SK-N-SH treated with all-trans-retinoic acid at 6 μM for 48 hours (cell line): ENCODE data around the gene SMIM26.

Source experiments
- ATAC-seq: fragments of 200-7000 bp; cut with Tn5 transposase; 3 replicates; pipeline ENCODE4 v1.9.1; 2020; ENCODE audit warnings: mild to moderate bottlenecking, moderate library complexity
- ARNTL ChIP-seq: fragments of 450-650 bp; formaldehyde crosslinking; IDR thresholded peaks from 2 replicates; pipeline ENCODE4 v1.5.0; 2020; ENCODE audit warnings: low read depth, mild to moderate bottlenecking, moderate library complexity, borderline replicate concordance
- BACH2 ChIP-seq: fragments of 250-450 bp; sonication (Bioruptor Pico); IDR thresholded peaks from 2 replicates; pipeline ENCODE4 v1.9.0; 2021; ENCODE audit warnings: mild to moderate bottlenecking, borderline replicate concordance
- CSDC2 ChIP-seq: fragments of 250-450 bp; sonication (Bioruptor Pico); IDR thresholded peaks from 2 replicates; pipeline ENCODE4 v1.5.0; 2020; ENCODE audit warnings: mild to moderate bottlenecking, moderate library complexity
- ESRRG ChIP-seq: fragments of 250-450 bp; sonication (Bioruptor Pico); IDR thresholded peaks from 2 replicates; pipeline ENCODE4 v1.6.1; 2021; ENCODE audit warnings: mild to moderate bottlenecking
- GLIS3 ChIP-seq: fragments of 250-450 bp; sonication (Bioruptor Pico); IDR thresholded peaks from 2 replicates; pipeline ENCODE4 v1.5.0; 2020; ENCODE audit warnings: mild to moderate bottlenecking, moderate library complexity
- ISL1 ChIP-seq: fragments of 250-450 bp; sonication (Bioruptor Pico); IDR thresholded peaks from 2 replicates; pipeline ENCODE4 v2.1.2; 2022; ENCODE audit warnings: mild to moderate bottlenecking, moderate library complexity
- OSR1 ChIP-seq: fragments of 250-450 bp; sonication (Bioruptor Pico); IDR thresholded peaks from 2 replicates; pipeline ENCODE4 v1.8.0; 2022; ENCODE audit warnings: moderate library complexity, mild to moderate bottlenecking, inconsistent platforms
- PPARA ChIP-seq: fragments of 250-450 bp; sonication (Bioruptor Pico); IDR thresholded peaks from 2 replicates; pipeline ENCODE4 v1.5.0; 2020; ENCODE audit warnings: mild to moderate bottlenecking, borderline replicate concordance
- RARB ChIP-seq: fragments of 250-450 bp; sonication (Bioruptor Pico); IDR thresholded peaks from 2 replicates; pipeline ENCODE4 v1.8.0; 2021; ENCODE audit warnings: mild to moderate bottlenecking, moderate library complexity
- SNAI2 ChIP-seq: fragments of 250-450 bp; sonication (Bioruptor Pico); IDR thresholded peaks from 2 replicates; pipeline ENCODE4 v1.5.0; 2020; ENCODE audit warnings: mild to moderate bottlenecking, moderate library complexity
- TCF4 ChIP-seq: fragments of 250-450 bp; sonication (Bioruptor Pico); IDR thresholded peaks from 2 replicates; pipeline ENCODE4 v1.8.0; 2021; ENCODE audit warnings: mild to moderate bottlenecking, moderate library complexity, borderline replicate concordance
- TOX ChIP-seq: fragments of 250-450 bp; sonication (Bioruptor Pico); IDR thresholded peaks from 2 replicates; pipeline ENCODE4 v1.8.0; 2021; ENCODE audit warnings: mild to moderate bottlenecking, moderate library complexity, borderline replicate concordance
- ZC3H10 ChIP-seq: fragments of 250-450 bp; sonication (Bioruptor Pico); IDR thresholded peaks from 2 replicates; pipeline ENCODE4 v1.5.1; 2021; ENCODE audit warnings: mild to moderate bottlenecking, moderate library complexity
- ZFP3 ChIP-seq: fragments of 250-450 bp; sonication (Bioruptor Pico); IDR thresholded peaks from 2 replicates; pipeline ENCODE4 v1.5.0; 2020; ENCODE audit warnings: mild to moderate bottlenecking, moderate library complexity
- ZFP30 ChIP-seq: fragments of 450-650 bp; formaldehyde crosslinking; IDR thresholded peaks from 2 replicates; pipeline ENCODE4 v1.5.0; 2022; ENCODE audit warnings: mild to moderate bottlenecking, moderate library complexity
- ZNF565 ChIP-seq: fragments of 450-650 bp; formaldehyde crosslinking; conservative IDR thresholded peaks from 2 replicates; pipeline ENCODE4 v1.5.0; 2020; ENCODE audit warnings: low read depth, mild to moderate bottlenecking, moderate library complexity
- ZNF70 ChIP-seq: fragments of 450-650 bp; formaldehyde crosslinking; IDR thresholded peaks from 2 replicates; pipeline ENCODE4 v1.5.0; 2020; ENCODE audit warnings: mild to moderate bottlenecking, moderate library complexity
- ZNF8 ChIP-seq: fragments of 450-650 bp; formaldehyde crosslinking; IDR thresholded peaks from 2 replicates; pipeline ENCODE4 v1.5.0; 2020; ENCODE audit warnings: mild to moderate bottlenecking, moderate library complexity
- TF ChIP-seq, protein P1 (sequence below): fragments of 250-450 bp; sonication (Bioruptor Pico); IDR thresholded peaks from 2 replicates; pipeline ENCODE4 v1.5.1; 2020; ENCODE audit warnings: low read depth, mild to moderate bottlenecking, moderate library complexity
- TF ChIP-seq, protein P2 (sequence below): fragments of 250-450 bp; sonication (Bioruptor Pico); IDR thresholded peaks from 2 replicates; pipeline ENCODE4 v1.5.1; 2021; ENCODE audit warnings: mild to moderate bottlenecking, moderate library complexity
- TF ChIP-seq, protein P3 (sequence below): fragments of 250-450 bp; sonication (Bioruptor Pico); IDR thresholded peaks from 2 replicates; pipeline ENCODE4 v1.8.0; 2021; ENCODE audit warnings: low read depth, mild to moderate bottlenecking, moderate library complexity, borderline replicate concordance
- TF ChIP-seq, protein P4 (sequence below): fragments of 250-450 bp; sonication (Bioruptor Pico); IDR thresholded peaks from 2 replicates; pipeline ENCODE4 v1.8.0; 2020; ENCODE audit warnings: mild to moderate bottlenecking, moderate library complexity, borderline replicate concordance
- TF ChIP-seq, protein P5 (sequence below): fragments of 250-450 bp; sonication (Bioruptor Pico); IDR thresholded peaks from 2 replicates; pipeline ENCODE4 v1.5.0; 2020; ENCODE audit warnings: mild to moderate bottlenecking, moderate library complexity

SMIM26 gene

DNA sequence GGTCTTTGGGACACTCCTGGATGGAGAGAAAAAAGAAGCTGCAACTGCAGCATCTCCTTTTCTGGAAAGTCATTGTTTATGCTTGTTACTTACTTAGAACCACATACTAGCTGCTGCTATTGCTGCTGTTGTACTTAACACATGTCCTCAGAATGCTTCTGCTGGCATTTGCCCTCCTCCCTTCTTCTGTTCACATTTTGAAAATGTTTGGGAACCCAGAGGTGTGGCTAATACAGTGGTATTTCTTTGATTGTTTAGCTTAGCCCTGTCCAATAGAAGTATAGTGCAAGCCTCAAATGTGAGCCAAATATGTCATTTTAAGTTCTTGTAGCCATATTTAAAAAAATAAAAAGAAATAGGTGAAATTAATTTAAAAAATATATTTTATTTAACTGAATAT is 29.0 kb downstream of the SMIM26 start (continued):
- TF ChIP-seq ZNF565 (CRISPR knock-in tag): no peak

DNA sequence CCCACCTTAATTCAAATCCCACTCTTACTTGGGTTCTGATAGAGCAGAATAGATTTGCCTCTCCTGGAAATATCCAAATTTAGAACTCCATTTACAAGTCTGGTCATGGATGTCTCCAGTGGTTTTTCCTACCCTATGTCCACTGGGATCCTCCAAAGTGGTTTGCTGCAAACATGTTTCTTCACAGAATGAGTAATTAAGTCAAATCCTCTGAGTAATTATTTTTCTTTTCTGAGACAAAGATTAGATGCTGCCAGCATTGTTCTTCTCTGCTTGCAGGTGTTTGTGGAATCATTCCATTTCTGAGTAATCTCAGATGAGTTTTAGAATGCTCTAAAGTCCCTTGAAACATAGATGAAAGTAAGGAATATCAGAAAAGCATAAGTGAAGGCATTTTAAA is 42.5 kb downstream of the SMIM26 start:
- no peak for ATAC-seq
- TF ChIP-seq ZNF8 (CRISPR knock-in tag) (no peak), PPARA (CRISPR knock-in tag) (no peak), CSDC2 (CRISPR knock-in tag) (no peak), TCF4 (no peak), SNAI2 (no peak), ZNF70 (CRISPR knock-in tag) (no peak), BACH2 (CRISPR knock-in tag) (no peak), ZC3H10 (CRISPR knock-in tag) (no peak), ZFP3 (CRISPR knock-in tag) (no peak), OSR1 (no peak), RARB (CRISPR knock-in tag) (no peak), ISL1 (no peak), ESRRG (no peak)
- TF ChIP-seq, protein P1, sequence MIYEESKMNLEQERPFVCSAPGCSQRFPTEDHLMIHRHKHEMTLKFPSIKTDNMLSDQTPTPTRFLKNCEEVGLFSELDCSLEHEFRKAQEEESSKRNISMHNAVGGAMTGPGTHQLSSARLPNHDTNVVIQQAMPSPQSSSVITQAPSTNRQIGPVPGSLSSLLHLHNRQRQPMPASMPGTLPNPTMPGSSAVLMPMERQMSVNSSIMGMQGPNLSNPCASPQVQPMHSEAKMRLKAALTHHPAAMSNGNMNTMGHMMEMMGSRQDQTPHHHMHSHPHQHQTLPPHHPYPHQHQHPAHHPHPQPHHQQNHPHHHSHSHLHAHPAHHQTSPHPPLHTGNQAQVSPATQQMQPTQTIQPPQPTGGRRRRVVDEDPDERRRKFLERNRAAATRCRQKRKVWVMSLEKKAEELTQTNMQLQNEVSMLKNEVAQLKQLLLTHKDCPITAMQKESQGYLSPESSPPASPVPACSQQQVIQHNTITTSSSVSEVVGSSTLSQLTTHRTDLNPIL (CRISPR knock-in tag): no peak
- TF ChIP-seq, protein P2, sequence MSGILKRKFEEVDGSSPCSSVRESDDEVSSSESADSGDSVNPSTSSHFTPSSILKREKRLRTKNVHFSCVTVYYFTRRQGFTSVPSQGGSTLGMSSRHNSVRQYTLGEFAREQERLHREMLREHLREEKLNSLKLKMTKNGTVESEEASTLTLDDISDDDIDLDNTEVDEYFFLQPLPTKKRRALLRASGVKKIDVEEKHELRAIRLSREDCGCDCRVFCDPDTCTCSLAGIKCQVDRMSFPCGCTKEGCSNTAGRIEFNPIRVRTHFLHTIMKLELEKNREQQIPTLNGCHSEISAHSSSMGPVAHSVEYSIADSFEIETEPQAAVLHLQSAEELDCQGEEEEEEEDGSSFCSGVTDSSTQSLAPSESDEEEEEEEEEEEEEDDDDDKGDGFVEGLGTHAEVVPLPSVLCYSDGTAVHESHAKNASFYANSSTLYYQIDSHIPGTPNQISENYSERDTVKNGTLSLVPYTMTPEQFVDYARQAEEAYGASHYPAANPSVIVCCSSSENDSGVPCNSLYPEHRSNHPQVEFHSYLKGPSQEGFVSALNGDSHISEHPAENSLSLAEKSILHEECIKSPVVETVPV (CRISPR knock-in tag): no peak

DNA sequence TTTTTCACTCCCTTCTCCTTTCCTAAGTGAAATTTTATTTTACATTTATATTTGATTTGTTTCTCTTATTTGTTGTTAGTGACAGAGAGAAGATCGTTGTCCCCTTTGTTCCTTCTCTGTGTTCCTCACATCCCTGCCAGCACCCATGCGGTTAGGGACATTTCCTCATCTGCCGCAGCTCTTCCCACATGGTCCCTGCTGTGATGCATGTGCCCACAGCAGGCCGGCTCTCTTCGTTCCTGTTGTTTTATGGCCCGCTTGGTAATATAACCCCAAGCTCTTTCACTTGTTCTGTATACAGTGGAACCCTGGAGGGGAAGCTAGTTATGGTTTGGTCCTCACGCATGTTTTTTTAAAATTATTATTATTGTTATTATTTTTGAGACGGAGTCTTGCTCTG is 44.3 kb downstream of the SMIM26 start:
- no peak for ATAC-seq
- TF ChIP-seq ZNF8 (CRISPR knock-in tag): no peak
- TF ChIP-seq, protein P3, sequence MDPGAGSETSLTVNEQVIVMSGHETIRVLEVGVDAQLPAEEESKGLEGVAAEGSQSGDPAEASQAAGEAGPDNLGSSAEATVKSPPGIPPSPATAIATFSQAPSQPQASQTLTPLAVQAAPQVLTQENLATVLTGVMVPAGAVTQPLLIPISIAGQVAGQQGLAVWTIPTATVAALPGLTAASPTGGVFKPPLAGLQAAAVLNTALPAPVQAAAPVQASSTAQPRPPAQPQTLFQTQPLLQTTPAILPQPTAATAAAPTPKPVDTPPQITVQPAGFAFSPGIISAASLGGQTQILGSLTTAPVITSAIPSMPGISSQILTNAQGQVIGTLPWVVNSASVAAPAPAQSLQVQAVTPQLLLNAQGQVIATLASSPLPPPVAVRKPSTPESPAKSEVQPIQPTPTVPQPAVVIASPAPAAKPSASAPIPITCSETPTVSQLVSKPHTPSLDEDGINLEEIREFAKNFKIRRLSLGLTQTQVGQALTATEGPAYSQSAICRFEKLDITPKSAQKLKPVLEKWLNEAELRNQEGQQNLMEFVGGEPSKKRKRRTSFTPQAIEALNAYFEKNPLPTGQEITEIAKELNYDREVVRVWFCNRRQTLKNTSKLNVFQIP (CRISPR knock-in tag): no peak
- TF ChIP-seq, protein P2 (CRISPR knock-in tag): no peak
- no peak for TF ChIP-seq TCF4
- TF ChIP-seq ZNF70 (CRISPR knock-in tag): no peak
- TF ChIP-seq CSDC2 (CRISPR knock-in tag): no peak

DNA sequence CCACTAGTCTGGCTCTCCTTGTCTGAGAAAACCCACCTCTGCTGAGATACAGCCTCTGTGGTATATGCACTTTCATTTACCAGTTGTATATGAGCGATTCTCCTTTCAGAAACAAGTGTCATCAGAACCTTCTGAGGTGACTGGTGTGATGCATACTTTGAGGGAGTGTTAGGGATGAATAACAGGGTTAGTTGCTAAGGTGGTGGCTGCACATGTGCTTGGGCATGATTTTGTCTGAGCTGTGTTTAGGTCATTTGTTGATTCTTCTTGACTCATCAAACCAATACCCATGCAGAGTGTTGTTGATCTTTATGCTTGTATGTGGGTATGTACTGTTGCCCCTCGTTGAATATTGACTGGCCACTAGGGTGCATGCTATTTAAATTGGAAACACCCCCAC is 46.3 kb downstream of the SMIM26 start:
- no peak for ATAC-seq
- TF ChIP-seq PPARA (CRISPR knock-in tag) (no peak), ZNF70 (CRISPR knock-in tag) (no peak), ARNTL (no peak), OSR1 (no peak), TCF4 (no peak), ESRRG (no peak), CSDC2 (CRISPR knock-in tag) (no peak), ZC3H10 (CRISPR knock-in tag) (no peak), ZFP30 (no peak), SNAI2 (no peak), GLIS3 (CRISPR knock-in tag) (no peak), TOX (CRISPR knock-in tag) (no peak), BACH2 (CRISPR knock-in tag) (no peak), ZNF565 (CRISPR knock-in tag) (no peak)
- TF ChIP-seq, protein P2 (CRISPR knock-in tag): no peak
- TF ChIP-seq, protein P1 (CRISPR knock-in tag): no peak
- TF ChIP-seq, protein P4, sequence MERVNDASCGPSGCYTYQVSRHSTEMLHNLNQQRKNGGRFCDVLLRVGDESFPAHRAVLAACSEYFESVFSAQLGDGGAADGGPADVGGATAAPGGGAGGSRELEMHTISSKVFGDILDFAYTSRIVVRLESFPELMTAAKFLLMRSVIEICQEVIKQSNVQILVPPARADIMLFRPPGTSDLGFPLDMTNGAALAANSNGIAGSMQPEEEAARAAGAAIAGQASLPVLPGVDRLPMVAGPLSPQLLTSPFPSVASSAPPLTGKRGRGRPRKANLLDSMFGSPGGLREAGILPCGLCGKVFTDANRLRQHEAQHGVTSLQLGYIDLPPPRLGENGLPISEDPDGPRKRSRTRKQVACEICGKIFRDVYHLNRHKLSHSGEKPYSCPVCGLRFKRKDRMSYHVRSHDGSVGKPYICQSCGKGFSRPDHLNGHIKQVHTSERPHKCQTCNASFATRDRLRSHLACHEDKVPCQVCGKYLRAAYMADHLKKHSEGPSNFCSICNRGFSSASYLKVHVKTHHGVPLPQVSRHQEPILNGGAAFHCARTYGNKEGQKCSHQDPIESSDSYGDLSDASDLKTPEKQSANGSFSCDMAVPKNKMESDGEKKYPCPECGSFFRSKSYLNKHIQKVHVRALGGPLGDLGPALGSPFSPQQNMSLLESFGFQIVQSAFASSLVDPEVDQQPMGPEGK (CRISPR knock-in tag): no peak
- TF ChIP-seq, protein P5, sequence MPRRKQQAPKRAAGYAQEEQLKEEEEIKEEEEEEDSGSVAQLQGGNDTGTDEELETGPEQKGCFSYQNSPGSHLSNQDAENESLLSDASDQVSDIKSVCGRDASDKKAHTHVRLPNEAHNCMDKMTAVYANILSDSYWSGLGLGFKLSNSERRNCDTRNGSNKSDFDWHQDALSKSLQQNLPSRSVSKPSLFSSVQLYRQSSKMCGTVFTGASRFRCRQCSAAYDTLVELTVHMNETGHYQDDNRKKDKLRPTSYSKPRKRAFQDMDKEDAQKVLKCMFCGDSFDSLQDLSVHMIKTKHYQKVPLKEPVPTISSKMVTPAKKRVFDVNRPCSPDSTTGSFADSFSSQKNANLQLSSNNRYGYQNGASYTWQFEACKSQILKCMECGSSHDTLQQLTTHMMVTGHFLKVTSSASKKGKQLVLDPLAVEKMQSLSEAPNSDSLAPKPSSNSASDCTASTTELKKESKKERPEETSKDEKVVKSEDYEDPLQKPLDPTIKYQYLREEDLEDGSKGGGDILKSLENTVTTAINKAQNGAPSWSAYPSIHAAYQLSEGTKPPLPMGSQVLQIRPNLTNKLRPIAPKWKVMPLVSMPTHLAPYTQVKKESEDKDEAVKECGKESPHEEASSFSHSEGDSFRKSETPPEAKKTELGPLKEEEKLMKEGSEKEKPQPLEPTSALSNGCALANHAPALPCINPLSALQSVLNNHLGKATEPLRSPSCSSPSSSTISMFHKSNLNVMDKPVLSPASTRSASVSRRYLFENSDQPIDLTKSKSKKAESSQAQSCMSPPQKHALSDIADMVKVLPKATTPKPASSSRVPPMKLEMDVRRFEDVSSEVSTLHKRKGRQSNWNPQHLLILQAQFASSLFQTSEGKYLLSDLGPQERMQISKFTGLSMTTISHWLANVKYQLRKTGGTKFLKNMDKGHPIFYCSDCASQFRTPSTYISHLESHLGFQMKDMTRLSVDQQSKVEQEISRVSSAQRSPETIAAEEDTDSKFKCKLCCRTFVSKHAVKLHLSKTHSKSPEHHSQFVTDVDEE (CRISPR knock-in tag): no peak
